DMS79 treated with DMSO at 0.1 percent for 48 hours (cell line): ENCODE measurements around the gene THAP9.
"Not testable (repeated sequence)": the region's sequence is repeated elsewhere in the genome, so short reads cannot be mapped to it uniquely, and the experiment has no call there.

Experiments
- DNase-seq: peaks from one replicate; lab custom pipeline; 2025; lab: John Stamatoyannopoulos, UW

THAP9 gene

DNA sequence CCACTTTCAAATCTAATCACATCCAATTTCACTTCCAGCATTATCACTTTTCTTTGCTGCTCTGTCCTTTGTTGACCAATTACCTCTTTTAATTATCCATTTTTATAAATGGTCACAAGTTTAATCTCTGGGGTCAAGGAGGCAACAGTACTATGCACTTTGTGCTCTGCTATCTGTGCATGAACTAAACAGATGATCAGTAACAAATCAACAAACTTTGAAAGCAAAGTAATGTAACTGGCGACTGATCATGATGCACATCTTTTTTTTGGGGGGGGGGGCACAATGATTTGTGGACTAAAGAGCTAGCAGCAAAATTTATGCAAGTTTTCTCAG is 8.1 kb upstream of the THAP9 start:
- DNase-seq, result no peak

GRCh38 chr4:82893942-82894341 is 6.6 kb upstream of the THAP9 start:
- no peak for DNase-seq

DNA sequence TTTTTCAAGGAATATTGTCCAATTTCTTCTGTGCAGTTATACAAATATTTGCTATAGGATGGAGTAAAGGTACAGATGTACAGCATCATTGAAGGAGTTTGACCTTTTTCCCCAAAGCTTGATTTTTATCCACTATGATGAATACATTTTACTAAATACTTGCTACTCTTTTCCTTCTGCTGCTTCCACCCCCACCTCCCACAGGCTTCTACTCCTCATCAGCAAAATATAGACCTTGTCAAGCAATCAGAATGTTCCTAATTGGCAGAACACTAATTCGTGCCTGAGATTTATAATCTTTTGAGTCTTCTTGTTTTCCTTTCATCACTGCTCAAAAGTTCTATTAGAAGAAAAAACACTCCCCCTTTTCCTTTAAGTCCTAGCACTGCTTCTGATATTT is 3.8 kb upstream of the THAP9 start:
- no peak for DNase-seq

- DNase-seq, result no peak
Observed at GRCh38 chr4:82898322-82899243, 2.0 kb upstream of the THAP9 start.

DNA sequence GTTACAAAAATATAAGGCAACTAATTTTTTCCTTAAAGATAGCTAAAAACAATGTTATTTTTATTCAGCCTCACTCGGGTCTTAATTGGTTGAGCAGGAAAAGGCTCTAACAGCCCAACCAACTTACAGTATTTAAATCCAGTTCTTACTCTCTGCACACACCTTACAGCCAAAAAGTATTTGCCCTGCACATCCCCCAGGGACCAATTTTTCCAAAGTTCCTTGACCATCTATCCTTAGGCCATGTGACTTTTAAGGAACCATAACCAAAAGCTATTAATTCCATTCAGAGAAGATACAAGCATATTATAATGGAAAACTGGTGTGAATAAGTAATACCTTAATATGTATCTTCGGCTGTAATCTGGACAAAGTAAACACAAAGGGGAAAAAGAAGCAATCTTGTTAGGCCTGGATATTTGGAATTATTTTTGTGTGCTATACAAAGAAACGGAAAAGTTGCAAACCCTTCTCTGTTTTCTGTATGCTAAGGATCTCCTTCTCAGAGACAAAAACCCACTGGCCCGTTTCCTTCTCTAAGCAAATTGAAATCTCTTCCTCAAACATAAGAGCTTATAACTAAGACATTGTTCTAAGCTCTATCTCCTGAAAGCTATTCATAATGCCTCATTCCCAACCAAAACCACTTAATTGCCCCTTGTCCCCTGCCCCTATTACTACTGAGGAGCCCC is 1.0 kb upstream of the THAP9 start:
- DNase-seq, result no peak

DNA sequence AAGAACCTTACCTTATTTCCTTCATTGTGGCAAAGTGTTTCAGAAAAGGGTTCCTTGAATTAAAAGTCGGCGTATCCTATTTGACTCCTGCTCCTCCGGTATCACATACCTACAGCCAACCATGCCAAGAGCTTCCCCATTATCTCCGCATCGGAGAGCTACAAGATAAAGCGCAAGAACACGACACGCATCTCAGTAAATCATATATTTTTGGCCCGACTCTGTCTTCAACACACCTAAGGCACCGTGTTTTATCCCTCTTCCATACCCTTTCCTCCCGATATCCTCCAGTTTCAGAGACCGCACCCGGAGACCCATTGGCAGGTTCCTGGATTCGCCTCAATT is 497 bp upstream of the THAP9 start:
- DNase-seq, result peak; percentile 75

GRCh38 chr4:82901183-82901718 is 716 bp downstream of the THAP9 start:
- DNase-seq, result peak; percentile 38

GRCh38 chr4:82903737-82904136 is 3.2 kb downstream of the THAP9 start:
- DNase-seq, result no peak

DNA sequence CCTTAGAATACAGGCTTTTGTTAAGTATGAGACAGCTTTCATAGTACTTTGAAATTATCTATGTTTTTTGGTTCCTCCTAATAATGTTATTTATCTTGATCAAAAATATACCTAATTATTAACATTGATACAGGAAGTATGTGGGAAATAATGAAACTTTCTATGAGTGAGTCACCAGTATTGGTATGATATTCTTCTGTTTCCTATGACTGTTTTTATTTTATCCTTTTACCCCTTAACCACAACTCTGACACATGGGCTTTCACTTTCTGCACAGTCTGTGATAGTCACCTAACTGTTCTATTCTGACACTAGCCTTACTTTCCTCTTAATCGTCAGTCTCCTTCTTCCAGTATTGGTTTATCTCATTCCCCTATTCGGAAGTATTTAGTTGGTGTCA is 4.7 kb downstream of the THAP9 start:
- DNase-seq, result no peak

DNA sequence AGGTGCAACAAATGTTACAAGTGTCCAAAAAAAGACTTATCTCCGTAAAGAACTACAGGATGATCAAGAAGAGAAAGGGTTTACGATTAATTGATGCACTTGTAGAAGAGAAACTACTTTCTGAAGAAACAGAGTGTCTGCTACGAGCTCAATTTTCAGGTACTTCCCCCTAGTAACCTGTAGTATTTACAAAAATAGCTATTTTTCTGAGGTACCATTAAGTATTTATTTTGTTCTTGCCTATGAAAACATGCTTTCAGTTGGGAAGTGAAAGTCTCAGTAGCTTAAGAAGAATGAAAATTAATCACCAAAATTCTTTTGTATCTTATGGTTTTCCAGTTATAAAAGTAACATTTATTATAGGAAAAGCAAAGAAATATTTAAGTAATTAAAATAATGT is 5.9 kb downstream of the THAP9 start:
- no peak for DNase-seq

- no peak for DNase-seq
Observed at GRCh38 chr4:82909326-82909725, 8.8 kb downstream of the THAP9 start.

DNA sequence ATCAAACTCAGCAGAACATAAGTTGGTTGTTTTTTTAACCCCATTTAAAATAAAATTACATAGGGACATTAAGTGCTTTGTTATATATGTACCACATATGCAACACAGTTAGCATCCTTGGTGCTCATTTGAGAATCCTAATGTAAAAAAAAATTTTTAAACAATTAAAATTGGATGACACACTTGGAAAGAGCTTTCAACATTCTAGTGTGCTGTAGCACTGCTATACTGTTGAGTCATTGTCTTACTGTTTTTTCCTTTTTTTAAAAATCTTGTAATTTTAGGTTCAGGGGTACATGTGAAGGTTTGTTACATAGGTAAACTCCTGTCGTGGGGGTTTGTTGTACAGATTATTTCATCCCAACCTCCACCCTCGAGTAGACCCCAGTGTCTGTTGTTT is 12.8 kb downstream of the THAP9 start:
- no peak for DNase-seq

- not testable (repeated sequence) for DNase-seq
Observed at GRCh38 chr4:82913968-82914367, 13.4 kb downstream of the THAP9 start.

- no peak for DNase-seq
Observed at GRCh38 chr4:82918091-82918490, 17.6 kb downstream of the THAP9 start.

DNA sequence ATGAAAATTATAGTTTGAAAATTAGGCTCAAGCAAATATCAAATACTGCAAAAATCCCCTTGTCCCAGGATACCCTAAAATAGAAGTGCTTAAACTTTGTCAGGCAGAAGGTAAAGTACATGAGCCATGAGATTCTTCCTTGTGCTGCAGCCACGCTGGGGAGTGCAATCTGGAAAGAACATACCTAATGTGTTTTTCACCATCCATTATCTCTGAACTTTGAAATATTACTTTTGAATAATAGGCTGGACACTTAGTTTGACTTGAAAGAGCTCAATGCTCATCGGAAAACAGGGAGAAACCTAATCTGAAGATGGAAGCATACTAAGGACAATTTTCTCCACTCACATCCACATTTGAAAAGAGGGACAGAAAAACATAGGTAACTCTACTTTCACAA is 18.9 kb downstream of the THAP9 start:
- DNase-seq, result no peak

- no peak for DNase-seq
Observed at GRCh38 chr4:82921795-82922194, 21.3 kb downstream of the THAP9 start.

DNA sequence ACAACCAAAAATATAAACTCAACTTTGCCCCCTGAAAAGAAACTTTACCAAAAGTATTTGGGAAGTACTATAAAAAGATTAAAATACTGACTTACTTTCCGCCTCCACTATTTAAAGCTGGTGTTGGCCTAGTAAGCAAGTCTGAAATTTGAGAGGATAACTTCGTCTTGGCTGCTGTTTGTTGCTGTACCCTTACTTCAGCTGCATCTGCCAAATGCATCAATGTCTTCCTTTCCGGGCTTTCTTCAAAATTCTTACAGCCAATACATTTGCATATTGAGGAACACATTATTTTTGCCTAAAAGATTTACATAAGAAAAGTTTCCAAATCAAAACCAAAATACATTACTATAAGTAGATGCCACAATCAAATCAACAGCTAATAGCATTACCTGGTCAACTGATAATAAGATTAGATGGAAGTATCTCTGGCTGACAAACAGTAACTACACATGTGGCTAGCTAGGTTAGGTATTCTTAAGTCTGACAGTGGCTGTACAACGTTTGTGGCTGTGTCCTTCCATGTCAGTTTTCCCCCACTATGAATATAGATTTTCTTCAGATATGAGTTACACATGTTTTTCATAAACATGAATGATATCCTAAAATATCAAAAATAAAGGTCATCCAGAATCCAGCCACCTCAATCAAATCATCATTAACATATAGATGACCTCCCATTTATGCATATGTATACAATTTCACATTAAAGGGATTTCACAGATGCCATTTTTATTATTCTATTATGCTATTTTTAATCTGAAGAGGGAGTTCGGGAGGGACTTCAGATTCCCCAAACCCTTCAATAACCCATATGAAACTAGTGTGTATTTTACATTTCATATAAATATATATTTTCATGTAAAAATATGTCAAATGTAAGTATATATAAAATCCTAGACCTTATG is 30.6 kb downstream of the THAP9 start:
- DNase-seq, result no peak

GRCh38 chr4:82934441-82934840 is 33.9 kb downstream of the THAP9 start:
- no peak for DNase-seq

DNA sequence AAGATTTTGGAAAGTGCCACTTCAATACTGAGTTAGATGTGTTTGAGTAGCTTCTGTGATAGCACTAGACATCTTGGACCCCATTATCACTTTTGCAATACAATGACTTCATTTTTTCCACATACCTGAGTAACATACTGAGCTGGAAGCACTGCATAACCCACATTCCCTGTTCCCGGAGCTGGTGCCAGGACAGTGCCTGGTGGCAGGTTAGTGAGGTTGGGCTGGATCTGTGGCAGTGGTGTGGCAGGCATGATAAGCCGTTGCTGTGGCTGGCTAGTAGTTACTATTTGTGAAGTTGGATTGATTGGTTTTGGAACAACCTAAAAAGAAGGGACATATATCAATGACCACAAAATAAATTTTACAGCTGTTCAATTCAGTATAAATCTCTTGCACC is 38.9 kb downstream of the THAP9 start:
- no peak for DNase-seq

- no peak for DNase-seq
Observed at GRCh38 chr4:82947498-82947897, 47.0 kb downstream of the THAP9 start.

GRCh38 chr4:82948647-82949204 is 48.2 kb downstream of the THAP9 start:
- DNase-seq, result no peak

DNA sequence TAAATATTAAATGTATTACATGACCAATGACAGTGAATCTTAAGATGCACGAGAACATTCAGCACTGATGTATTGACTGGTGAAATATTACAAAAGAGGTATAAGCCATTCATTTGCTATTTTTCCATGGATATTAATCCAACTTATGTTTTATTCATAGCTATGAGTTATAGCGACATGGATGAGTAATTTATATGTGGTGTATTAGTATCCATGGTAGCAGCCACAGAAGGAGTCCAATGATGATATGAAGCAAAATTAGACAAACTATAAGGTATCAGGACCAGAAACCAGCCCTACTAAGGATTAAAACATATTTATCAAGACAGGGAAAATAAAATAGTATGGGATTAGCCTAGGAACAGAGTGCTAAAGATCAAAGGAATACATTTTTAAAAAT is 50.7 kb downstream of the THAP9 start:
- no peak for DNase-seq
